GM13977 (cell line): Measurements from ENCODE around the gene TNFRSF9.

Experiments used
- DNase-seq: peaks from one replicate; pipeline ENCODE4 v3.0.0; 2012; ENCODE audit warnings: low spot score
- in situ Hi-C: fragments of 300-500 bp; cut with MboI; formaldehyde crosslinking; loops from one replicate; pipeline ENCODE4 v1.12.0; 2022; ENCODE audit warnings: low sequenced_read_pairs, low pct_unique_long_range_greater_than_20kb, mixed read lengths, inconsistent platforms; ENCODE audit not compliant: unreplicated experiment
- TF ChIP-seq, protein P1 (sequence below): IDR thresholded peaks from 2 replicates; pipeline ENCODE4 v1.5.1; 2012; ENCODE audit warnings: mild to moderate bottlenecking, control low read depth; ENCODE audit not compliant: insufficient read depth; ENCODE audit errors: extremely low read depth, missing control alignments

Gene TNFRSF9

GRCh38 chr1:7983086-7983778 is 42.6 kb upstream of the TNFRSF9 start:
- in situ Hi-C loops: no loop called here
- TF ChIP-seq, protein P1, sequence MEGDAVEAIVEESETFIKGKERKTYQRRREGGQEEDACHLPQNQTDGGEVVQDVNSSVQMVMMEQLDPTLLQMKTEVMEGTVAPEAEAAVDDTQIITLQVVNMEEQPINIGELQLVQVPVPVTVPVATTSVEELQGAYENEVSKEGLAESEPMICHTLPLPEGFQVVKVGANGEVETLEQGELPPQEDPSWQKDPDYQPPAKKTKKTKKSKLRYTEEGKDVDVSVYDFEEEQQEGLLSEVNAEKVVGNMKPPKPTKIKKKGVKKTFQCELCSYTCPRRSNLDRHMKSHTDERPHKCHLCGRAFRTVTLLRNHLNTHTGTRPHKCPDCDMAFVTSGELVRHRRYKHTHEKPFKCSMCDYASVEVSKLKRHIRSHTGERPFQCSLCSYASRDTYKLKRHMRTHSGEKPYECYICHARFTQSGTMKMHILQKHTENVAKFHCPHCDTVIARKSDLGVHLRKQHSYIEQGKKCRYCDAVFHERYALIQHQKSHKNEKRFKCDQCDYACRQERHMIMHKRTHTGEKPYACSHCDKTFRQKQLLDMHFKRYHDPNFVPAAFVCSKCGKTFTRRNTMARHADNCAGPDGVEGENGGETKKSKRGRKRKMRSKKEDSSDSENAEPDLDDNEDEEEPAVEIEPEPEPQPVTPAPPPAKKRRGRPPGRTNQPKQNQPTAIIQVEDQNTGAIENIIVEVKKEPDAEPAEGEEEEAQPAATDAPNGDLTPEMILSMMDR: no peak
- DNase-seq: no peak

DNA sequence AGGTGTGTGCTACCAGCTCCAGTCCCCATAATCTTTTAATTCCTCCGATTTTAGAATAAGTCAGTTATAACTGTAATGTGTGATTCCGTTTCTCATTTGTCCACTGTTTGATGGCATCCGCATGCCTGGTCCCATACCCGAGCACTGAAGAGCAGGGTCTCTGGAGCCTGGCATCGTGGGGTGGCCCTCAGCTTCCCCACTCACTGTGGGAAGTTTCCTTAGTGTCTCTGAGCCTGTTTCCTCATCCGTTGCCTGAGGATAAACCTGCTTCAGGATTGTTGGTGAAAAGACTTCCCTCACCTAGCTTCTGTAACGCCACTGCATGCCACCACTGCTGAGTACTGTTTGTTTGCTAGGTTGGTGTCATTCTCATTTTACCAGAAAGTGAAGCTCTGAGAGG is 40.3 kb upstream of the TNFRSF9 start:
- in situ Hi-C loops: no loop called here
- TF ChIP-seq, protein P1: no peak
- DNase-seq: no peak

GRCh38 chr1:7975212-7975865 is 34.7 kb upstream of the TNFRSF9 start:
- in situ Hi-C loops: no loop called here

DNA sequence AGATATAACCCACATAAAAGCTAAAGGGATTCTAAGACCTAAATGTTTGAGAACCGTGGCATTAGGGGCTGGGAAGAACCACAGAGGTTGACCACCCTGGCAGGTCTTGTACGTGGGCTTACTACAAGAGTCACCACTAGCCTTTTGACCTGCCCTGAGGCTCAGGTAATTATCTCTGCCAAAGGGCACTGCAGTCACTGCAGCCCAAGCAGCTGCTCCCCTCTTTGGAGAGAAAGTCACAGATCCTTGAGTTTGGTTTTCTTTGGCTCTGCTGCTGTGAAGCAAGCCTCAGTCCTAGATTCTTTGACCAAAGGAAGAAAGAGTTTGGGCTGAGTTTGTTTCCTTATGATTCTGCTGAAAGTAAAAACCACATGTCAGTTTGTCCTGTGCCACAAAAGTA is 32.4 kb upstream of the TNFRSF9 start:
- TF ChIP-seq, protein P1: no peak
- in situ Hi-C loops: no loop called here
- no peak for DNase-seq

More at GRCh38 chr1:7975212-7975865, 34.7 kb upstream of the TNFRSF9 start:
- DNase-seq: peak; percentile 48
- TF ChIP-seq, protein P1: peak; percentile 77

- no peak for DNase-seq
- TF ChIP-seq, protein P1: no peak
- in situ Hi-C loops: no loop called here
Measured at GRCh38 chr1:7972285-7972684, 31.6 kb upstream of the TNFRSF9 start.

- TF ChIP-seq, protein P1: no peak
- in situ Hi-C loops: no loop called here
- no peak for DNase-seq
Measured at GRCh38 chr1:7971024-7971423, 30.4 kb upstream of the TNFRSF9 start.
